GM12891 (cell line): ENCODE data around the gene SLC44A1.

Source experiments
- POLR2A ChIP-seq: IDR thresholded peaks from 2 replicates; pipeline ENCODE4 v1.6.1; 2011; ENCODE audit warnings: low read depth, low read length, control low read depth
- POLR2AphosphoS5 ChIP-seq: IDR thresholded peaks from 2 replicates; pipeline ENCODE4 v1.6.1; 2011; ENCODE audit warnings: low read depth, low read length, control low read depth
- SPI1 ChIP-seq: IDR thresholded peaks from 2 replicates; pipeline ENCODE4 v1.6.1; 2011; ENCODE audit warnings: low read depth, low read length, control low read depth
- TAF1 ChIP-seq: IDR thresholded peaks from 2 replicates; pipeline ENCODE4 v1.6.1; 2011; ENCODE audit warnings: low read depth, low read length, control low read depth

DNA sequence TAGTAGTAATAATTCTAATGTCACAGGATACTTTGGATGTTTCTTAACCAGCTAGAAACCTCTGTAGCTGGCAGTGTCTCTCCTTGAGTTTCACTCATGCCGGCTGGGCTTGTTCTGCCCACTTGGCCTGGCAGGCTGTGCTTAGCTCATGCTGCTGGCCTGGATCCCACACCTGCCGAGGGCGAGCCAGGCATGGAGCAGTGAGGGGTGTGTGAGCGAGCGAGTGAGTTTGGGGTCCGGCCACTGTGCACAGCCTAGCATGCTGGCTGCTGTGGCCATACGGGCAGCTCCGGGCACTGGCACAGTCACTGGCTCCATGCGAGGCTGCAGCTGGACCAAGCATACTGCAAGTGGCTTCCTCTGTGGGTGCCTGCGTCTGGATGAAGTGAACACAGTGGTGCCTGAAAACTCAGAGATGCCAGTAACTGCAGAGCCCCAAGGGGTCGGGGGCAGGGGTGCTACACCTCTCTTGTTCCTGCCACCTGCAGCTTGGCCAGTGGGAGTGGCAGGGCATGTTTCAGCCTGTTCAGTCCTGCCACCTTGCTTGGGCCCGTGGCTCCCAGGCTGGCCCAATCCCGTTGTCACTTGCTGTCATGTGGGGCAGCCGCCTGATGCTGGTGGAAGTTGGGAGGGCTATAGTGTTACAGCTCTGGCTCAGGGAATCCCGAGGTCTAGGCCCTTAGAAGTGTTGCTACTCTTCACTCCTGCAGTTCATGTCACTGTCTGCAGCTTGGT, 213.3 kb downstream of the SLC44A1 start:
- TF ChIP-seq POLR2A (no peak), TAF1 (no peak), POLR2AphosphoS5 (no peak), SPI1 (no peak)
